Mesendoderm (in vitro differentiated cells): ENCODE measurements around the gene ZDHHC11B.
"Not testable (repeated sequence)": the region's sequence is repeated elsewhere in the genome, so short reads cannot be mapped to it uniquely, and the experiment has no call there.

Experiments used
- DNase-seq: peaks from one replicate; pipeline ENCODE4 v3.0.0; 2013
- H2AK5ac ChIP-seq: 2 replicates; pipeline ENCODE4 v1.6.1; 2013; ENCODE audit warnings: low read length, inconsistent platforms
- H2BK120ac ChIP-seq: 2 replicates; pipeline ENCODE4 v1.6.1; 2013; ENCODE audit warnings: low read depth, mild to moderate bottlenecking, low read length, moderate library complexity, mixed read lengths
- H2BK15ac ChIP-seq: replicated peaks from 2 replicates; pipeline ENCODE4 v1.6.1; 2013; ENCODE audit warnings: low read depth, mild to moderate bottlenecking, moderate library complexity
- H2BK5ac ChIP-seq: 2 replicates; pipeline ENCODE4 v1.6.1; 2013; ENCODE audit warnings: low read length, inconsistent platforms
- H3K18ac ChIP-seq: 2 replicates; pipeline ENCODE4 v1.6.1; 2013; ENCODE audit warnings: mild to moderate bottlenecking, low read length, mixed read lengths
- H3K23ac ChIP-seq: one replicate; pipeline ENCODE4 v1.6.1; 2013; ENCODE audit warnings: low read length
- H3K27ac ChIP-seq: 2 replicates; pipeline ENCODE4 v1.5.1; 2013; ENCODE audit warnings: low read depth, mild to moderate bottlenecking, inconsistent platforms, low read length, moderate library complexity
- H3K27me3 ChIP-seq: 2 replicates; pipeline ENCODE4 v1.6.1; 2013; ENCODE audit warnings: low read length, control low read depth, mild to moderate bottlenecking, inconsistent platforms; ENCODE audit not compliant: insufficient read depth, poor library complexity
- H3K36me3 ChIP-seq: 2 replicates; pipeline ENCODE4 v1.6.1; 2013; ENCODE audit warnings: low read length, inconsistent platforms; ENCODE audit not compliant: control insufficient read depth, insufficient read depth
- H3K4ac ChIP-seq: one replicate; pipeline ENCODE4 v1.6.1; 2013; ENCODE audit warnings: low read depth, mild to moderate bottlenecking, low read length, moderate library complexity
- H3K4me1 ChIP-seq: 2 replicates; pipeline ENCODE4 v1.6.1; 2013; ENCODE audit warnings: low read depth, low read length, inconsistent platforms; ENCODE audit not compliant: control insufficient read depth
- H3K4me2 ChIP-seq: 2 replicates; pipeline ENCODE4 v1.6.1; 2013; ENCODE audit warnings: low read length
- H3K4me3 ChIP-seq: 2 replicates; pipeline ENCODE4 v1.5.1; 2013; ENCODE audit warnings: mild to moderate bottlenecking, low read length
- H3K56ac ChIP-seq: one replicate; pipeline ENCODE4 v1.6.1; 2013; ENCODE audit warnings: low read length
- H3K79me1 ChIP-seq: 2 replicates; pipeline ENCODE4 v1.6.1; 2013; ENCODE audit warnings: low read length, inconsistent platforms
- H3K79me2 ChIP-seq: 2 replicates; pipeline ENCODE4 v1.6.1; 2013; ENCODE audit warnings: mild to moderate bottlenecking, low read length; ENCODE audit not compliant: control insufficient read depth, insufficient read depth
- H3K9ac ChIP-seq: 2 replicates; pipeline ENCODE4 v1.6.1; 2013; ENCODE audit warnings: low read length, inconsistent platforms
- H4K5ac ChIP-seq: one replicate; pipeline ENCODE4 v1.6.1; 2013; ENCODE audit warnings: low read length
- H4K8ac ChIP-seq: one replicate; pipeline ENCODE4 v1.6.1; 2013; ENCODE audit warnings: low read depth, mild to moderate bottlenecking, control low read depth, low read length, moderate library complexity
- WGBS: extraction: QIAGEN DNeasy Blood & Tissue Kit; methylation state at CpG from one replicate; pipeline ENCODE4 v1.1.7; 2013; ENCODE audit warnings: low lambda C conversion rate, missing lambda C conversion rate; ENCODE audit not compliant: insufficient coverage; ENCODE audit errors: extremely low coverage; 5-methylcytosine and 5-hydroxymethylcytosine counted together

ZDHHC11B gene

DNA sequence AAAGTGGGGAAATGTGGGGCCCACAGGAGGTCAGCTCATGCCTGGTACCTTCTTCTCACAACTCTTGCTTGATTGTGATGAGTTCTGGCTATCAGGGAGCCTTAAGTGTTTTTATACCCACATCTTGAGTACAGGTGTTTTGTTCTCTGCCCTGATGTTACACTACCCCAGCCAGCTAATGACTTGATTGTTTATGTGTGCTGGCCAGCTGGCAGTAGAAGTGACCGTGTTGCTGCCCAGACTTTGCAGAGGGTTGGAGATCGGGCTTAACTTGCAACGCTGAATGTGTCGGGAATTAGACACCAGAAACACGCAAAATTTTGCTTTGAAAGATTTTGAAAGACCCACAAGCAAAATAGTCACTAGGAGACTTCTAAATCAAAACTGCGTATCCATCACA is 16.9 kb upstream of the ZDHHC11B start:
- no peak overlapping the region for H3K18ac ChIP-seq
- no peak for DNase-seq

DNA sequence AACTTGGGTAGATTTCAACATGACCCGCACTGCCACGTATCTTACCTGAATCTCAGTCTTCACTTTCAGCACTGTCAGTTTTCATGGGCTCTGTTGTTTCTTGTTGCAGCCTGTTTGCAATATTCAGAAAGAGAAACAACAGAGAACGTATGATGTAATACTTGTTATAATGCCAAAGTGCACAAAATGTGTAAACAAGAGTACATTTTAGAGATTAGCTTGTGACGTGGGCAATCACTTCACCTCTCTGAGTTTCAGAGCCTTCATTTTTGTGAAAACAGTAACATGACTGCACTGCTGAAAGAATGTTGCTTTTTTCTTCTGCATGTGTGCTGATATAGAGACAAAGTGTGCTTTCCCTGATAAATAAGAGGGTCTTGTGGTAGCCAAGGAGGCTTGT is 16.5 kb upstream of the ZDHHC11B start:
- not testable (repeated sequence) for DNase-seq, H2BK5ac ChIP-seq, H3K79me2 ChIP-seq, H3K4me2 ChIP-seq, H3K4me3 ChIP-seq, H3K79me1 ChIP-seq, H3K56ac ChIP-seq, H3K27me3 ChIP-seq, H3K27ac ChIP-seq, H3K4me1 ChIP-seq, H3K4ac ChIP-seq, H3K36me3 ChIP-seq, H3K23ac ChIP-seq, H2BK120ac ChIP-seq, H4K5ac ChIP-seq, H2AK5ac ChIP-seq, H3K9ac ChIP-seq, H2BK15ac ChIP-seq, H3K18ac ChIP-seq, H4K8ac ChIP-seq
- WGBS = no CpG with 5 or more reads among the region's 4 CpGs

More for the DNA sequence above, 16.9 kb upstream of the ZDHHC11B start:
- Histone ChIP-seq H2AK5ac (no peak overlapping the region), H4K8ac (no peak overlapping the region), H3K4me1 (no peaks in the 10 kb centered on the region), H3K79me1 (no peaks in the 10 kb centered on the region), H3K56ac (no peak overlapping the region), H3K27me3 (no peaks in the 10 kb centered on the region), H3K4ac (no peak overlapping the region), H4K5ac (no peak overlapping the region), H3K27ac (no peak overlapping the region), H2BK5ac (no peak overlapping the region), H2BK15ac (no peak overlapping the region), H3K23ac (no peak overlapping the region), H3K79me2 (no peaks in the 10 kb centered on the region), H3K4me3 (no peak overlapping the region), H3K4me2 (no peak overlapping the region), H3K9ac (no peak overlapping the region), H2BK120ac (no peak overlapping the region), H3K36me3 (no peaks in the 10 kb centered on the region)
- WGBS = no CpG with 5 or more reads among the region's 6 CpGs

GRCh38 chr5:798505-799138 is 14.1 kb upstream of the ZDHHC11B start:
- not testable (repeated sequence) for DNase-seq, H3K9ac ChIP-seq, H3K4me3 ChIP-seq, H3K27ac ChIP-seq, H3K4ac ChIP-seq, H3K23ac ChIP-seq, H4K8ac ChIP-seq, H3K56ac ChIP-seq, H2BK15ac ChIP-seq, H3K4me1 ChIP-seq, H3K18ac ChIP-seq, H3K79me2 ChIP-seq, H4K5ac ChIP-seq, H3K4me2 ChIP-seq, H2BK120ac ChIP-seq, H3K27me3 ChIP-seq, H2AK5ac ChIP-seq, H3K36me3 ChIP-seq, H3K79me1 ChIP-seq, H2BK5ac ChIP-seq
- WGBS = no CpG with 5 or more reads among the region's 6 CpGs

DNA sequence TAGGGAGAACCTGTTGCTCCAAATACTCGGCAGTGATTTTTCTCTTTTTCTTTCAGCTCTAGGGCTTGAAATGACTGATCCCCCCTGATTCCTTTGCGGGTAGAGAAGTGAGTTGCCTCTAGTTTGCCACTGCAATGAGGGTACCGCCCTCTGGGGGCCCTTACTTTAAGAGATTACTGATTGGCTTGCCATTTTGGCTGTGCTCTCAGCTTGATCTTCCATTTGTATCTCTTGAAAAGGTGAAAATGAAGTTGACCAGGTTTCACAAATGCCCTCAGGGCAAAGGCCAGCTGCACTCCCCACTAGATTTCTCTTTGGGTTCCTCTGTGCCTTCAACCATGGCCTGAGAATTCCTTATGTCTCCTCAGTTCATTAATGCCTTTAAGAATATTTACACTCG is 13.5 kb upstream of the ZDHHC11B start:
- not testable (repeated sequence) for H2AK5ac ChIP-seq, H3K4me2 ChIP-seq, H3K18ac ChIP-seq, H3K79me1 ChIP-seq, H2BK15ac ChIP-seq, H3K4ac ChIP-seq, H3K4me3 ChIP-seq, H3K79me2 ChIP-seq, H3K27me3 ChIP-seq, H3K4me1 ChIP-seq, H3K9ac ChIP-seq, H4K8ac ChIP-seq, H2BK120ac ChIP-seq, H2BK5ac ChIP-seq, H4K5ac ChIP-seq, H3K27ac ChIP-seq, H3K56ac ChIP-seq, H3K36me3 ChIP-seq, H3K23ac ChIP-seq
- peak; percentile 25 for DNase-seq
- WGBS = no CpG with 5 or more reads among the region's 4 CpGs

DNA sequence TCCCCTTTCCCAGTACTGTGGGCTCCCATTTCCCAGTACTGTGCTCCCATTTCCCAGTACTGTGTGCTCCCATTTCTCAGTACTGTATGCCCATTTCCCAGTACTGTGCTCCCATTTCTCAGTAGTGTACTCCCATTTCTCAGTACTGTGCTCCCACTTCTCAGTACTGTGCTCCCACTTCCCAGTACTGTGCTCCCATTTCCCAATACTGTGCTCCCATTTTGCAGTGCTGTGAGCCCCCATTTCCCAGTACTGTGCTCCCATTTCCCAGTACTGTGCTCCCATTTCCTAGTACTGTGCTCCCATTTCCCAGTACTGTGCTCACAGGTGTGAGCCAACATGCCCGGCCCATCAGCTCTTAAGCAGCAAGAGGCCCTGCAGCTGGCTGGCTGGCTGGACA is 11.3 kb upstream of the ZDHHC11B start:
- not testable (repeated sequence) for H2BK120ac ChIP-seq, H3K27ac ChIP-seq, H4K8ac ChIP-seq, H3K4me3 ChIP-seq, H3K4me1 ChIP-seq, H3K9ac ChIP-seq, H2BK15ac ChIP-seq, H3K36me3 ChIP-seq, H3K79me2 ChIP-seq, H2AK5ac ChIP-seq, H3K27me3 ChIP-seq, H2BK5ac ChIP-seq, DNase-seq, H3K18ac ChIP-seq, H4K5ac ChIP-seq, H3K79me1 ChIP-seq, H3K4ac ChIP-seq, H3K23ac ChIP-seq, H3K56ac ChIP-seq, H3K4me2 ChIP-seq
- WGBS = no CpG with 5 or more reads among the region's 1 CpG

DNA sequence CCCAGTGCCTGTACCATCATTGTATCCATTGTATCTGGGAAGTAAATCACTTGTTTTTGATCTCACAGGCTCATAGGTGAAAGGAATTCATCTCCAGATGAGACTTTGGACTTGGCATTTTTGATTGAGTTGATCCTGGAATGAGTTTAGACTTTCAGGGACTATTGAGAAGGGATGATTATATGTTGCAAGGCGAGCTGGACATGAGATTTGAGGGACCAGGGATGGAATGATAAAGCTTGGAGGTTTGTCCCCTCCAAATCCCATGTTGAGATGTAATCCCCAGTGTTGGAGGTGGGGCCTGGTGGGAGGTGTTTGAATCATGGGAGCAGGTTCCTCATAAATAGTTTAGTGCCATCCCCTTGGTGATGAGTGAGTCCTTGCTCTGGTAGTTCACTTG is 10.4 kb upstream of the ZDHHC11B start:
- not testable (repeated sequence) for H3K79me2 ChIP-seq, H3K4me1 ChIP-seq, H2AK5ac ChIP-seq, H2BK120ac ChIP-seq, H3K4me3 ChIP-seq, H2BK15ac ChIP-seq, H3K27me3 ChIP-seq, H4K8ac ChIP-seq, H3K4me2 ChIP-seq, H3K27ac ChIP-seq, H2BK5ac ChIP-seq, H3K36me3 ChIP-seq, H3K4ac ChIP-seq, DNase-seq, H4K5ac ChIP-seq, H3K18ac ChIP-seq, H3K23ac ChIP-seq, H3K9ac ChIP-seq, H3K79me1 ChIP-seq, H3K56ac ChIP-seq
- WGBS = no CpG with 5 or more reads among the region's 1 CpG
